GM12878 (cell line): ENCODE results near the gene FIGLA. TPM values are rescaled to one million over a fixed set of nuclear protein-coding genes. Genes with fewer than 3 reads are reported as not detected.

ENCODE experiments used
- ATAC-seq: fragments of 200-7000 bp; cut with Tn5 transposase; 3 replicates; pipeline ENCODE4 v1.9.1; 2020; ENCODE audit warnings: mild to moderate bottlenecking, moderate library complexity
- BruUV-seq: library from RNA; stranded (reverse); fragments of 400-500 nt; replicated peaks from 2 replicates; lab custom pipeline; 2021; lab: Mats Ljungman, UMichigan
- CTCF ChIA-PET: fragments of 300-600 bp; sonication (Branson Sonifier 250); formaldehyde crosslinking; extraction: SDS; loops from one replicate; lab custom pipeline; 2021; ENCODE audit warnings: inconsistent platforms; lab: Yijun Ruan, JAX
- POLR2A ChIA-PET: fragments of 350-600 bp; formaldehyde crosslinking; extraction: SDS; loops from one replicate; lab custom pipeline; 2021; ENCODE audit warnings: inconsistent platforms; lab: Charles Lee
- RAD21 ChIA-PET: fragments of 300-600 bp; sonication (Branson Sonifier 250); formaldehyde crosslinking; loops from one replicate; lab custom pipeline; 2023; ENCODE audit warnings: antibody characterized with exemption; ENCODE audit not compliant: unreplicated experiment; lab: Charles Lee
- SMC1A ChIA-PET: fragments of 300-600 bp; sonication (Branson Sonifier 250); formaldehyde crosslinking; loops from one replicate; lab custom pipeline; 2023; ENCODE audit not compliant: unreplicated experiment, uncharacterized antibody; lab: Charles Lee
- DNase-seq: peaks from one replicate; pipeline ENCODE4 v3.0.0-alpha.2; 2011; ENCODE audit warnings: low read depth, low spot score
- FAIRE-seq: peaks from 3 replicates; lab custom pipeline; 2011; peaks lifted over from hg19 to GRCh38; lab: Jason Lieb, UNC
- H2AFZ ChIP-seq: 2 replicates; pipeline ENCODE4 v1.6.0; 2011; ENCODE audit warnings: low read depth, low read length, control low read depth; ENCODE audit not compliant: control insufficient read depth
- H3K27ac ChIP-seq: 2 replicates; pipeline ENCODE4 v1.5.1; 2011; ENCODE audit warnings: control low read depth; ENCODE audit not compliant: control insufficient read depth, insufficient read depth
- H3K27me3 ChIP-seq, 2 experiments: replicated peaks in 1 of 2; 2 replicates each; pipeline versions ENCODE4 v1.6.0 to v1.6.1; 2011; ENCODE audit warnings: low read length in 1 of 2; ENCODE audit not compliant: control insufficient read depth in 2 of 2, insufficient read depth in 2 of 2
- H3K36me3 ChIP-seq, 2 experiments: 2 replicates each; pipeline ENCODE4 v1.5.1; 2011; ENCODE audit warnings: low read length in 1 of 2; ENCODE audit not compliant: control insufficient read depth in 2 of 2, insufficient read depth in 2 of 2
- H3K4me1 ChIP-seq: 2 replicates; pipeline ENCODE4 v1.6.1; 2011; ENCODE audit warnings: mild to moderate bottlenecking, low read length, moderate library complexity, mixed read lengths; ENCODE audit not compliant: control insufficient read depth, insufficient read depth
- H3K4me2 ChIP-seq: 2 replicates; pipeline ENCODE4 v1.6.0; 2011; ENCODE audit warnings: control low read depth; ENCODE audit not compliant: control insufficient read depth, insufficient read depth
- H3K4me3 ChIP-seq: fragments of 200-600 bp; sonication (generic); 2 replicates; pipeline ENCODE4 v1.5.1; 2016
- H3K79me2 ChIP-seq: 2 replicates; pipeline ENCODE4 v1.6.0; 2011; ENCODE audit warnings: low read length; ENCODE audit not compliant: control insufficient read depth, insufficient read depth
- H3K9ac ChIP-seq: 2 replicates; pipeline ENCODE4 v1.8.0; 2011; ENCODE audit warnings: low read length, control low read depth, mixed read lengths; ENCODE audit not compliant: control insufficient read depth, insufficient read depth
- H3K9me3 ChIP-seq: replicated peaks from 3 replicates; pipeline ENCODE4 v1.5.1; 2011; ENCODE audit warnings: mild to moderate bottlenecking, low read length; ENCODE audit not compliant: control insufficient read depth, insufficient read depth
- H4K20me1 ChIP-seq: 2 replicates; pipeline ENCODE4 v1.6.0; 2011; ENCODE audit not compliant: control insufficient read depth, insufficient read depth
- FOXM1 ChIP-seq: IDR thresholded peaks from 2 replicates; pipeline ENCODE4 v1.6.1; 2012; ENCODE audit warnings: low read depth, mild to moderate bottlenecking, inconsistent platforms, low read length, moderate library complexity
- PAX8 ChIP-seq: fragments of 450-650 bp; IDR thresholded peaks from 2 replicates; pipeline ENCODE4 v1.6.1; 2017; ENCODE audit warnings: mild to moderate bottlenecking, moderate library complexity
- RBBP5 ChIP-seq: fragments of 200-600 bp; sonication (generic); conservative IDR thresholded peaks from 2 replicates; pipeline ENCODE4 v1.6.1; 2016
- RFX5 ChIP-seq: IDR thresholded peaks from 2 replicates; pipeline ENCODE4 v1.6.1; 2011; ENCODE audit warnings: low read depth, low read length, improper control_type of control experiment
- SMAD1 ChIP-seq: fragments of 450-650 bp; IDR thresholded peaks from 2 replicates; pipeline ENCODE4 v1.6.1; 2018; ENCODE audit warnings: mild to moderate bottlenecking, low read depth; ENCODE audit not compliant: partially characterized antibody
- SP1 ChIP-seq: IDR thresholded peaks from one replicate; pipeline ENCODE4 v1.6.1; 2011; ENCODE audit warnings: low read depth, low read length
- STAT3 ChIP-seq: IDR thresholded peaks from 2 replicates; pipeline ENCODE4 v1.6.1; 2011; ENCODE audit warnings: low read depth, low read length, improper control_type of control experiment
- WGBS: methylation state at CpG from one replicate; pipeline ENCODE4 v1.1.6; 2016; ENCODE audit warnings: low lambda C conversion rate; ENCODE audit not compliant: insufficient replicate concordance, insufficient coverage; ENCODE audit errors: missing lambda C conversion rate; 5-methylcytosine and 5-hydroxymethylcytosine counted together
- in situ Hi-C: fragments of 300-500 bp; cut with MboI; formaldehyde crosslinking; loops from 9 replicates; pipeline ENCODE4 v1.14.3; 2018; ENCODE audit warnings: mixed read lengths
- intact Hi-C: fragments of 100-400 bp; cut with micrococcal nuclease; formaldehyde crosslinking; loops from one replicate; pipeline ENCODE4 v1.14.2; 2022; ENCODE audit not compliant: unreplicated experiment
- polyA plus RNA-seq, 11 experiments: library from polyadenylated mRNA; depleted of rRNA in 4 of 11; unstranded in 6 of 11; stranded (reverse) in 5 of 11; fragments of >200 nt; fragmentation: Nextera tagmentation in 4 of 11; fragmentation: Illumina TruSeq in 1 of 11; extraction: Ambion mirVana in 4 of 11; extraction: Trizol in 1 of 11; gene quantifications; 1 replicate in 1 of 11; 2 replicates in 10 of 11; pipeline versions ENCODE4 v1.2.1 to v1.2.3, GENCODE V29; 2011 to 2016; ENCODE audit warnings: inconsistent platforms in 2 of 11, missing spikeins in 2 of 11, low read depth in 1 of 11
- total RNA-seq, 4 experiments: library from RNA; depleted of rRNA in 3 of 4; stranded (reverse); fragments of >200 nt in 3 of 4; fragmentation: Illumina TruSeq in 1 of 4; extraction: Trizol in 1 of 4; gene quantifications; 2 replicates each; pipeline versions ENCODE4 v1.2.1 to v1.2.3, GENCODE V29; 2013 to 2021
- TF ChIP-seq, protein P1 (sequence below): fragments of 450-650 bp; IDR thresholded peaks from 2 replicates; pipeline ENCODE4 v1.6.1; 2017; ENCODE audit warnings: mild to moderate bottlenecking, moderate library complexity
- TF ChIP-seq, protein P2 (sequence below): IDR thresholded peaks from 2 replicates; pipeline ENCODE4 v1.6.1; 2011; ENCODE audit warnings: low read depth, mild to moderate bottlenecking, low read length, moderate library complexity, borderline replicate concordance; ENCODE audit errors: extremely low read depth

The FIGLA gene
- total and polyA plus RNA-seq, 10 of the 15 experiments (the other 5 are each of a cell fraction or from before 2014, with no cell fraction given): not detected

DNA sequence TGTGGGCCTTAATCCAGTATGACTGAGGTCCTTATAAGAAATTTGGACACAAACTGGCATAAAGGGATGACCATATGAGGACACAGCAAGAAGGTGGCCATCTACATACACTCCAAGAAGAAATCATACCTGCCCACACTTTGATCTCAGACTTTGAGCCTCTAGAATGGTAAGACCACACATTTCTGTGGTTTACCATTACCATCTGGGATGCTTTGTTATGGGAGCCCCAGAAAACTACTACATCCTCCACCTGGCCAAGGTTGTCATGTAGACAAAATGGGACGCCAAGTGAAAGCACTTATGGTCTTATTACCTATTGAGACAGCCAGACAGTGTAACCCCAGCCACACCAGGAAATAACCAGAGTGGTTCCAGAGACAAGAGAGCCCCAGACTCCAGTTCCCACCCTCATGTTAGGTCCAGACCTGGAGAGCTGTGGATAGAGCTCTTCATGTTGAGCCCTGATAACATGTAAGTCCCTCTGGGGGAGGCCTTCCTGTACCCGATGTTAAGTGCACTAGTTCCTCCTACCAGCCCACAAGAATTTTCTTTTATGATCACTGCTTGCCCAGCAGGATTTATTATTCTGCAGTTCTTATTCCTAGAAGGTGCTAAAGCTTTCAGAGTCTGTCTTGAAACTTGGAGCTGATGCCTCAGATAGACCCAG, 17.8 kb downstream of the FIGLA start:
- Histone ChIP-seq H3K9me3 (peaks cover 2% of the 10 kb centered on the region; the same call in 2 of the 3 replicates), H3K79me2 (no peaks in the 10 kb centered on the region), H3K9ac (no peak overlapping the region), H3K27me3 (peaks cover 4 to 8% of the 10 kb centered on the region in 2 experiments; a peak in 3 of 4 replicates), H3K4me1 (peaks cover 3% of the 10 kb centered on the region), H3K4me2 (no peak overlapping the region), H2AFZ (no peak overlapping the region), H3K4me3 (no peak overlapping the region), H4K20me1 (0 out of 2 replicates have a peak, but pooled peaks cover 3% of the 10 kb centered on the region), H3K27ac (no peak overlapping the region), H3K36me3 (no peaks in the 10 kb centered on the region)
- in situ Hi-C loops (no loop called here), intact Hi-C loops (no loop called here)
- TF ChIP-seq SP1 (no peak), STAT3 (no peak), FOXM1 (no peak), RFX5 (no peak), SMAD1 (no peak), RBBP5 (no peak), PAX8 (no peak)
- TF ChIP-seq, protein P1, sequence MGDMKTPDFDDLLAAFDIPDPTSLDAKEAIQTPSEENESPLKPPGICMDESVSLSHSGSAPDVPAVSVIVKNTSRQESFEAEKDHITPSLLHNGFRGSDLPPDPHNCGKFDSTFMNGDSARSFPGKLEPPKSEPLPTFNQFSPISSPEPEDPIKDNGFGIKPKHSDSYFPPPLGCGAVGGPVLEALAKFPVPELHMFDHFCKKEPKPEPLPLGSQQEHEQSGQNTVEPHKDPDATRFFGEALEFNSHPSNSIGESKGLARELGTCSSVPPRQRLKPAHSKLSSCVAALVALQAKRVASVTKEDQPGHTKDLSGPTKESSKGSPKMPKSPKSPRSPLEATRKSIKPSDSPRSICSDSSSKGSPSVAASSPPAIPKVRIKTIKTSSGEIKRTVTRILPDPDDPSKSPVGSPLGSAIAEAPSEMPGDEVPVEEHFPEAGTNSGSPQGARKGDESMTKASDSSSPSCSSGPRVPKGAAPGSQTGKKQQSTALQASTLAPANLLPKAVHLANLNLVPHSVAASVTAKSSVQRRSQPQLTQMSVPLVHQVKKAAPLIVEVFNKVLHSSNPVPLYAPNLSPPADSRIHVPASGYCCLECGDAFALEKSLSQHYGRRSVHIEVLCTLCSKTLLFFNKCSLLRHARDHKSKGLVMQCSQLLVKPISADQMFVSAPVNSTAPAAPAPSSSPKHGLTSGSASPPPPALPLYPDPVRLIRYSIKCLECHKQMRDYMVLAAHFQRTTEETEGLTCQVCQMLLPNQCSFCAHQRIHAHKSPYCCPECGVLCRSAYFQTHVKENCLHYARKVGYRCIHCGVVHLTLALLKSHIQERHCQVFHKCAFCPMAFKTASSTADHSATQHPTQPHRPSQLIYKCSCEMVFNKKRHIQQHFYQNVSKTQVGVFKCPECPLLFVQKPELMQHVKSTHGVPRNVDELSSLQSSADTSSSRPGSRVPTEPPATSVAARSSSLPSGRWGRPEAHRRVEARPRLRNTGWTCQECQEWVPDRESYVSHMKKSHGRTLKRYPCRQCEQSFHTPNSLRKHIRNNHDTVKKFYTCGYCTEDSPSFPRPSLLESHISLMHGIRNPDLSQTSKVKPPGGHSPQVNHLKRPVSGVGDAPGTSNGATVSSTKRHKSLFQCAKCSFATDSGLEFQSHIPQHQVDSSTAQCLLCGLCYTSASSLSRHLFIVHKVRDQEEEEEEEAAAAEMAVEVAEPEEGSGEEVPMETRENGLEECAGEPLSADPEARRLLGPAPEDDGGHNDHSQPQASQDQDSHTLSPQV: no peak
- TF ChIP-seq, protein P2, sequence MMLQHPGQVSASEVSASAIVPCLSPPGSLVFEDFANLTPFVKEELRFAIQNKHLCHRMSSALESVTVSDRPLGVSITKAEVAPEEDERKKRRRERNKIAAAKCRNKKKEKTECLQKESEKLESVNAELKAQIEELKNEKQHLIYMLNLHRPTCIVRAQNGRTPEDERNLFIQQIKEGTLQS: no peak
- CTCF ChIA-PET: no interaction called here
- WGBS: 22% methylated on average over 2 of the region's 2 CpGs
- SMC1A ChIA-PET: no interaction called here
- RAD21 ChIA-PET: no interaction called here
- POLR2A ChIA-PET: no interaction called here
- DNase-seq: no peak
- no peak for FAIRE-seq
- no TSS peak for BruUV-seq
- ATAC-seq: no peak
